ENCODE data around the gene GTF3A. TPM values are rescaled to one million over a fixed set of nuclear protein-coding genes. Genes with fewer than 3 reads are reported as not detected.

GTF3A gene
- total RNA-seq, 1 donor from 2014 or later = 68.0 TPM

GRCh38 chr13:27419328-27419727 lies 5.1 kb upstream of the GTF3A start:
- Mint-ChIP-seq H3K4me3 (no peak overlapping the region), H3K27me3 (peaks cover 28% of the 10 kb centered on the region)

GRCh38 chr13:27421101-27421871 lies 3.1 kb upstream of the GTF3A start:
- Mint-ChIP-seq H3K27ac (peak overlapping the region; percentile 20), H3K27me3 (peaks cover 10% of the 10 kb centered on the region), H3K4me3 (peak overlapping the region; percentile 30), H3K4me1 (ENCODE audit: unreplicated experiment) (peaks cover 12% of the 10 kb centered on the region), H3K9me3 (no peaks in the 10 kb centered on the region), H3K36me3 (no peaks in the 10 kb centered on the region)
- TF ChIP-seq CTCF (conservative IDR thresholded peaks at IDR 0.05) = no peak
- no peak for DNase-seq (ENCODE audit: extremely low spot score, unreplicated experiment)

More at GRCh38 chr13:27419328-27419727, 5.1 kb upstream of the GTF3A start:
- no peak for DNase-seq (ENCODE audit: extremely low spot score, unreplicated experiment)
- Mint-ChIP-seq H3K9me3 (no peaks in the 10 kb centered on the region), H3K27ac (no peak overlapping the region), H3K36me3 (no peaks in the 10 kb centered on the region), H3K4me1 (ENCODE audit: unreplicated experiment) (no peaks in the 10 kb centered on the region)
- TF ChIP-seq CTCF (conservative IDR thresholded peaks at IDR 0.05) = no peak

GRCh38 chr13:27423333-27423732 lies 1.1 kb upstream of the GTF3A start:
- Mint-ChIP-seq H3K9me3 (no peaks in the 10 kb centered on the region), H3K27me3 (peaks cover 5% of the 10 kb centered on the region), H3K4me1 (ENCODE audit: unreplicated experiment) (peaks cover 23% of the 10 kb centered on the region), H3K27ac (no peak overlapping the region), H3K36me3 (peaks cover 8% of the 10 kb centered on the region), H3K4me3 (peak overlapping the region; percentile 86)
- no peak for TF ChIP-seq CTCF (conservative IDR thresholded peaks at IDR 0.05)
- DNase-seq (ENCODE audit: extremely low spot score, unreplicated experiment) = no peak

- Mint-ChIP-seq H3K4me1 (ENCODE audit: unreplicated experiment) (peaks cover 23% of the 10 kb centered on the region), H3K27ac (peak overlapping the region; percentile 93), H3K27me3 (no peaks in the 10 kb centered on the region), H3K4me3 (peak overlapping the region; percentile 87), H3K9me3 (no peaks in the 10 kb centered on the region), H3K36me3 (peaks cover 10% of the 10 kb centered on the region)
- DNase-seq (ENCODE audit: extremely low spot score, unreplicated experiment) = no peak
- TF ChIP-seq CTCF (conservative IDR thresholded peaks at IDR 0.05) = no peak
Measured at GRCh38 chr13:27425158-27425917, 919 bp downstream of the GTF3A start.

- peaks cover 23% of the 10 kb centered on the region for H3K4me1 Mint-ChIP-seq (ENCODE audit: unreplicated experiment)
- no peaks in the 10 kb centered on the region for H3K9me3 Mint-ChIP-seq
- DNase-seq (ENCODE audit: extremely low spot score, unreplicated experiment) = no peak
- H3K4me3 Mint-ChIP-seq = peak overlapping the region; percentile 87
- H3K27ac Mint-ChIP-seq = peak overlapping the region; percentile 93
- H3K36me3 Mint-ChIP-seq = peaks cover 17% of the 10 kb centered on the region
- no peaks in the 10 kb centered on the region for H3K27me3 Mint-ChIP-seq
- peak; percentile 58 for TF ChIP-seq CTCF (conservative IDR thresholded peaks at IDR 0.05)
Measured at GRCh38 chr13:27425918-27426630, 1.7 kb downstream of the GTF3A start.

Data from type B pancreatic cell (in vitro differentiated cells).